ENCODE data around the gene PLCL2. TPM values are rescaled to one million over a fixed set of nuclear protein-coding genes. Genes with fewer than 3 reads are reported as not detected.
A peak's percentile ranks its signal among the peaks of the same experiment; 100 is the strongest.

Gene PLCL2
- total and polyA plus RNA-seq, 10 of the 15 experiments (the other 5 are each of a cell fraction or from before 2014, with no cell fraction given): 7.5 to 37.3 (median 21.7) TPM

GRCh38 chr3:16927485-16927884 lies 42.7 kb downstream of the PLCL2 start (continued):
- TF ChIP-seq CTCF (IDR thresholded peaks at IDR 0.05 in 2 of 3, conservative IDR thresholded peaks at IDR 0.05 in 1 of 3; ENCODE audit: control insufficient read depth in 2 of 3, extremely low read depth in 1 of 3, insufficient read depth in 1 of 3, low read depth in 3 of 3, low read length in 3 of 3) (peak; percentile 49 to 63 (median 50); a peak in 5 of 6 replicates), E4F1 (IDR thresholded peaks at IDR 0.05; ENCODE audit: borderline replicate concordance, partially characterized antibody) (no peak), LARP7 (IDR thresholded peaks at IDR 0.05) (no peak), SMAD5 (IDR thresholded peaks at IDR 0.05; ENCODE audit: low read depth) (no peak), HDAC2 (IDR thresholded peaks at IDR 0.05) (no peak), MYB (IDR thresholded peaks at IDR 0.05; ENCODE audit: borderline replicate concordance, low read depth, low read length) (no peak), SREBF2 (IDR thresholded peaks at IDR 0.05; ENCODE audit: low read length) (no peak), ZNF592 (IDR thresholded peaks at IDR 0.05) (no peak), ZNF687 (IDR thresholded peaks at IDR 0.05) (no peak), ELK1 (IDR thresholded peaks at IDR 0.05; ENCODE audit: low read depth, low read length) (no peak), ZBED1 (IDR thresholded peaks at IDR 0.05; ENCODE audit: borderline replicate concordance) (no peak), CEBPB (IDR thresholded peaks at IDR 0.05; ENCODE audit: borderline replicate concordance in 1 of 2, low read depth in 2 of 2, low read length in 2 of 2) (no peak), KLF5 (IDR thresholded peaks at IDR 0.05; ENCODE audit: partially characterized antibody) (no peak), ATF2 (IDR thresholded peaks at IDR 0.05; ENCODE audit: low read length) (no peak), SPI1 (IDR thresholded peaks at IDR 0.05; ENCODE audit: borderline replicate concordance, insufficient read depth, low read depth, low read length) (no peak)

All from GM12878 (cell line).